Measurements from ENCODE around the gene FARSA. TPM values are rescaled to one million over a fixed set of nuclear protein-coding genes. Genes with fewer than 3 reads are reported as not detected.
"Not testable (repeated sequence)": the region's sequence is repeated elsewhere in the genome, so short reads cannot be mapped to it uniquely, and the experiment has no call there.

FARSA gene
- polyA plus RNA-seq (ENCODE audit: insufficient read length in 12 of 12), result 10 to 100 TPM in 11 of 12 donors, not detected in 1; 25.7 to 45.4 (median 34.4) TPM
- long read RNA-seq, donor 1, transcript FARSA-201 (13 exons, 1,814 nt), result major isoform, 14 of 76 reads
- long read RNA-seq, donor 1, partial matches to known transcripts, result 61 of 76 reads
- long read RNA-seq, donor 1, other reads (novel, unspliced or antisense), result 0 of 76 reads
- long read RNA-seq, donor 2, transcript FARSA-201 (13 exons, 1,814 nt), result major isoform, 13 of 14 reads
- long read RNA-seq, donor 2, partial matches to known transcripts, result 0 of 14 reads
- long read RNA-seq, donor 2, other reads (novel, unspliced or antisense), result 0 of 14 reads
- long read RNA-seq, donor 3, partial matches to known transcripts, result 0 of 5 reads
- long read RNA-seq, donor 3, other reads (novel, unspliced or antisense), result 0 of 5 reads
- long read RNA-seq, donor 4, partial matches to known transcripts, result 334 of 367 reads
- long read RNA-seq, donor 4, other reads (novel, unspliced or antisense), result 30 of 367 reads
- long read RNA-seq, donor 5, transcript FARSA-201 (13 exons, 1,814 nt), result major isoform, 24 of 62 reads
- long read RNA-seq, donor 5, partial matches to known transcripts, result 33 of 62 reads
- long read RNA-seq, donor 5, other reads (novel, unspliced or antisense), result 0 of 62 reads
- long read RNA-seq, donor 6, partial matches to known transcripts, result 539 of 623 reads
- long read RNA-seq, donor 6, other reads (novel, unspliced or antisense), result 82 of 623 reads
- long read RNA-seq, donor 7, partial matches to known transcripts, result 0 of 3 reads
- long read RNA-seq, donor 7, other reads (novel, unspliced or antisense), result 0 of 3 reads
- long read RNA-seq, donor 8, transcript FARSA-201 (13 exons, 1,814 nt), result major isoform, 14 of 268 reads
- long read RNA-seq, donor 8, partial matches to known transcripts, result 182 of 268 reads
- long read RNA-seq, donor 8, other reads (novel, unspliced or antisense), result 70 of 268 reads
- long read RNA-seq, donor 9, transcript FARSA-201 (13 exons, 1,814 nt), result major isoform, 8 of 14 reads
- long read RNA-seq, donor 9, partial matches to known transcripts, result 5 of 14 reads
- long read RNA-seq, donor 9, other reads (novel, unspliced or antisense), result 0 of 14 reads
- long read RNA-seq, donor 10, transcript FARSA-201 (13 exons, 1,814 nt), result major isoform, 17 of 25 reads
- long read RNA-seq, donor 10, partial matches to known transcripts, result 5 of 25 reads
- long read RNA-seq, donor 10, other reads (novel, unspliced or antisense), result 0 of 25 reads
- long read RNA-seq, donor 11, transcript FARSA-201 (13 exons, 1,814 nt), result major isoform, 12 of 1,598 reads
- long read RNA-seq, donor 11, partial matches to known transcripts, result 1,333 of 1,598 reads
- long read RNA-seq, donor 11, other reads (novel, unspliced or antisense), result 250 of 1,598 reads

- DNase-seq, result peak; percentile 93
Observed at GRCh38 chr19:12933287-12934072, at the start of gene FARSA. Gene FARSA (minus strand): TSS chr19:12933711. CDS start chr19:12933696, 15 bp downstream.

GRCh38 chr19:12983091-12983490, 49.6 kb upstream of the FARSA start:
- no peak for DNase-seq

DNA sequence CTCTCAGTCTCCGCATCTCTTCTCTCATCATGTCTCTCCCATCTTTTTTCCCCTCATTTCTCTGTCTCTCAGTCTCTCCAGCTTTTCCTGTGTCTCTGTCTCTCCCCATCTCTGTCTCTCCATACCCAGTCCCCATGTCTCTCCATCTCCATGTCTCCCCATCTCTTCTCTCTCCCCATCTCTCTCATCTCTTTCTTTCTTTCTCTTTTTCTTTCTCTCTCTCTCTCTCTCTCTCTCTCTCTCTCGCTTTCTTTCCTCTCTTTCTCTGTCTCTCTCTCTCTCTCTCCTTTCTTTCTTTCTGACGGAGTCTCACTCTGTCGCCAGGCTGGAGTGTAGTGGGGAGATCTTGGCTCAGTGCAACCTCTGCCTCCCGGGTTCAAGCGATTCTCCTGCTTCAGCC, 49.1 kb upstream of the FARSA start:
- DNase-seq, result no peak

GRCh38 chr19:12979974-12980373, 46.5 kb upstream of the FARSA start:
- no peak for DNase-seq

GRCh38 chr19:12976109-12976508, 42.6 kb upstream of the FARSA start:
- not testable (repeated sequence) for DNase-seq

- no peak for DNase-seq
Observed at GRCh38 chr19:12975221-12975741, 41.8 kb upstream of the FARSA start.

DNA sequence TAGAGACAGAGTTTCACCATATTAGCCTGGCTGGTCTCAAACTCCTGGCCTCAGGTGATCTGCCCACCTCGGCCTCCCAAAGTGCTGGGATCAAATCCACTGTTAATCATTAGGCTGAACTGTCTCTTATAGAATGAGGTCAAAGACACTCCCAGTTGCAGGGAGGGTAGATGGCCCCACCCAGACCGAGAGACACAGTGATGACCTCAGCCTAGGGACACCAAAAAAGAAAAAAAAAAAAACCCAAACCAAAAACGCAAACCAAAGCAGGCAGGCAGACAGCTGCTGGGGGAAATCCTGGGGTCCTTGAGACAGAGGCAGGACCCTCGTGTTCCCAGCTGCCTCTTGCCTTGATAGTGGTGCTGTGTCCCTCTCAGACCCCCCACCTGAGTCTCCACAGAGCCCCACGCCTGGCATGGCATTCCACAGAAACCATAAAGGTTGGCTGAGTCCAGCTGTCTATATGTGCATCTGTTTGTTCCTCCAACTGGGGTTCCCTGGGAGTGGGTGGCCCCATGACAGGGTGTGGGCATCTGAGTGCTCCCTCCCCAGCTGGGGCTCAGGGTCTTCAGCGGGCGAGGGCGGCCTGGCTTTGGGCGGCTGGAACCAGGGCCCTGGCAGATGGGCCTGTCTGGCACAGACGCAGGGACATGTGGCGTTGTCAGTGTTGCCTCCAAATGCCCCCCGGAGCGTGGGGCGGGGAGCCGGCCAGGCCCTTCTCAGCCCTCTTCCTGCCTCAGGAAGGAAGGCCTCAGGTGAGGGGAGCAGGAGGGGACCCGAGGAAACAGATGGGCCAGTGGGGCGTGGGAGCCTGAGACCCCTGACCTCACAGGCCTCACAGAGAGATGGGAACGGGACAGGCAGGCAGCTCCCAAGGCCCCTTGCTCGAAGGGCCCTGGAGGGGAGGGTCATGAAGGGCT, 41.0 kb upstream of the FARSA start:
- DNase-seq, result no peak

- DNase-seq, result no peak
Observed at GRCh38 chr19:12973236-12973635, 39.7 kb upstream of the FARSA start.

DNA sequence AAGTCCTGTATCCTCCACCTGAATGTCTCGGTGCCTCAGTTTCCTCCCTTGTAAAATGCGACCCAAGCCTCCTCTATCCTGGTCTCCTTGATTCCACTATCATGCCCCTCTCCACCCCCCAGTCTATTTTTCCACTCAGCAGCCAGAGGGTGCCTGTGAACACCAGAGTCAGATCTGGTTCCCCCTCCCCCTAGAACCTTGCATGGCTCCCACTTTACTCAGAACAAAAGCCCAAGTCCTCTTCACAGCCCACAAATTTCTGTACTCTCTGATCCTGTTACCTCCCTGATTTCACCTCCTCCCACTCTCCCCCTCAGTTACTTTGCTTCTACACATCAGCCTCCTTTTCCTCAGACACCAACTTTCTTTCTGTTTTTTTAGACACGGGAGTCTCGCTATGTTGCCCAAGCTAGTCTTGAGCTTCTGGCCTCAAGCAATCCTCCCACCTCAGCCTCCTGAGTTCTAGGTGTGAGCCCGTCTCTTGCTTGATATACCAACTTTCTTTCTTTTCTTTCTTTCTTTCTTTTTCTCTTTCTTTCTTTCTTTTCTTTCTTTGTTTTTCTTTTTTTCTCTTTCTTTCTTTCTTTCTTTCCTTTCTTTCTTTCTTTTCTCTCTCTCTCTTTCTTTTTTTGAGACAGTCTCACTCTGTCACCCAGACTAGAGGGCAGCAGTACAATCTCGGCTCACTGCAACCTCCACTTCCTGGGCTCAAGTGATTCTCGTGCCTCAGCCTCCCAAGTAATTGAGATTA, 36.7 kb upstream of the FARSA start:
- DNase-seq, result no peak

GRCh38 chr19:12969292-12969988, 35.9 kb upstream of the FARSA start, which contains the start of gene DAND5:
Gene DAND5 (plus strand): TSS chr19:12969576. CDS start chr19:12969661, 85 bp downstream.
- DNase-seq, result no peak

DNA sequence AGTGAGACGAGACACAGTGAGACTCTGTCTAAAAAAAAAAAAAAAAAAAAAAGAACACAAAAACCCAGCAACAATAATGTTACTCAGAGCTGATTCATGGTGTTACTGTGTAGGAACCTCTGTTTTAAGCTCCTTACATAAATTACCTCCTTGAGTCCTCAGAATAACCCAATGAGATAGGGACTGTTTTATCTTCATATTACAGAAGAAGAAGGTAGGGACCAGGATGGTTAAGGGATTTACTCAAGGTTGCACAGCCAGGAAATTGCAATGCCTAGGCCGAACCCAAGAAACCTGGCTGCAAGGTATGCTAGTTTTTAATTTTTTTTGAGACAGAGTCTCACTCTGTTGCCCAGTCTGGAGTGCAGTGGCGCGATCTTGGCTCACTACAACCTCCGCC, 34.4 kb upstream of the FARSA start:
- no peak for DNase-seq

GRCh38 chr19:12965812-12966135, 32.3 kb upstream of the FARSA start:
- DNase-seq, result no peak

DNA sequence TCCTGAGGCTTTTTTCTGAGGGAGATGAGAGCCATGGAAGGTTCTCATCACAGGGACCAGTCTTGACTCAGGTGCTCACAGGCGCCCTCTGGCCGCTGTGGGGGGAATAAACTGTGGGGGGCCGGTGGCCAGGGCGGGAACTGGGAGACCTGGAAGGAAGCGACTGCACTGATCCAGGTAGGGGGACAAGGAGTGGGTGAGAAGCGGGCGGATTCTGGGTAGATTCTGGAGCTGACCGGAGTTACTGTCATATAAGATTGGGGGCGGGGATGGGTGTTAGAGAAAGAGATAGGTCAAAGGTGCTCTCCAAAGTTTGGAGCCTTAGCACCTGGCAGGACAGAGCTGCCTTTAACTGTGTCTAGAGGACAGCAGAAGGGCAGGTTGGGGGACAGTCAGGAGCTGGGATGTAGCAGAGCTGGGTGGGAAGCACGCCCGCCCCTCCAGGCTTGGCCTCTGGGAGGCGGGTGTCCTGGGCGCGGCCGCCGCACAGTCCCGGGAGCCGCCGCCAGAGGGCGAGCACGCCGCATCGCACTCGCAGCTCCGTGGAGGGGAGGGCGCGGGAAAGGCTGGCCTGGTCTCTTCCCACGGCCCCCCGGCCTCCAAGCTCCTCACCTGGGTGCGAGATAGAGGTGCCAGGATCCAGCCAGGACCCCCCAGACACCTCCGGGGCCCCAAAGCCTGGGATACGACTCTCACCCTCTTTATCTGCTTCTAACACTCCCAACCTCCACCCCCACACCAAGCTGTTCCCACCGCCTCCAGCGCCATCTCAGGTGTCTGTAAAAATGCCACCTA, 31.7 kb upstream of the FARSA start:
- DNase-seq, result peak; percentile 75

DNA sequence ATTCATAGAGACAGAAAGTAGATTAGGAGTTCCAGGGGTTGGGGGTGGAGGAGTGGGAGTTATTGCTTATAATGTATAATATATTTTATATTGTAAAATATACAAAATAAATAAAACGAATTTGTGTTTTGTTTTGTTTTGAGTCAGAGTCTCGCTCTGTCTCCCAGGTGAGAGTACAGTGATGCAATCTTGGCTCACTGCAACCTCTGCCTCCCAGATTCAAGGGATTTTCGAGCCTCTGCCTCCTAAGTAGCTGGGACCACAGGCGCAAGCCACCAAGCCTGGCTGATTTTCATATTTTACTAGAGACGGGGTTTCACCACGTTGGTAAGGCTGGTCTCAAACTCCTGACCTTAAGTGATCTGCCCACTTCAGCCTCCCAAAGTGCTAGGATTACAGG, 26.0 kb upstream of the FARSA start:
- DNase-seq, result no peak

DNA sequence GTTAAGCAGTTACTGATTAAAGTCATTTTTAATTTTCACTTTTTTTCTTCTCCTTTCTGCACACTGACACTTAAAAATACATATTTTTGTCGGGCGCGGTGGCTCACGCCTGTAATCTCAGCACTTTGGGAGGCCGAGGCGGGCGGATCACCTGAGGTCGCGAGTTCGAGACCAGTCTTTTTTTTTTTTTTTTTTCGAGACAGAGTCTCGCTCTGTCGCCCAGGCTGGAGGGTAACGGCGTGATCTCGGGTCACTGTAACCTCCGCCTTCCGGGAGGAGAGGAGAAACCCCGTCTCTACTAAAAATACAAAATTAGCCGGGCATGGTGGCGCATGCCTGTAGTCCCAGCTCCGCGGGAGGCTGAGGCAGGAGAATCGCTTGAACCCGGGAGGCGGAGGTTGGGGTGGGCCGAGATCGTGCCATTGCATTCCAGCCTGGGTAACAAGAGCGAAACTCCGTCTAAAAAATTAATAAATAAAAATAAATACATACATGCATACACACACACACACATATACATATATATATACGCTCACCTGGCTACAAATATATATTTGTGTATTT, 24.0 kb upstream of the FARSA start:
- DNase-seq, result not testable (repeated sequence)

DNA sequence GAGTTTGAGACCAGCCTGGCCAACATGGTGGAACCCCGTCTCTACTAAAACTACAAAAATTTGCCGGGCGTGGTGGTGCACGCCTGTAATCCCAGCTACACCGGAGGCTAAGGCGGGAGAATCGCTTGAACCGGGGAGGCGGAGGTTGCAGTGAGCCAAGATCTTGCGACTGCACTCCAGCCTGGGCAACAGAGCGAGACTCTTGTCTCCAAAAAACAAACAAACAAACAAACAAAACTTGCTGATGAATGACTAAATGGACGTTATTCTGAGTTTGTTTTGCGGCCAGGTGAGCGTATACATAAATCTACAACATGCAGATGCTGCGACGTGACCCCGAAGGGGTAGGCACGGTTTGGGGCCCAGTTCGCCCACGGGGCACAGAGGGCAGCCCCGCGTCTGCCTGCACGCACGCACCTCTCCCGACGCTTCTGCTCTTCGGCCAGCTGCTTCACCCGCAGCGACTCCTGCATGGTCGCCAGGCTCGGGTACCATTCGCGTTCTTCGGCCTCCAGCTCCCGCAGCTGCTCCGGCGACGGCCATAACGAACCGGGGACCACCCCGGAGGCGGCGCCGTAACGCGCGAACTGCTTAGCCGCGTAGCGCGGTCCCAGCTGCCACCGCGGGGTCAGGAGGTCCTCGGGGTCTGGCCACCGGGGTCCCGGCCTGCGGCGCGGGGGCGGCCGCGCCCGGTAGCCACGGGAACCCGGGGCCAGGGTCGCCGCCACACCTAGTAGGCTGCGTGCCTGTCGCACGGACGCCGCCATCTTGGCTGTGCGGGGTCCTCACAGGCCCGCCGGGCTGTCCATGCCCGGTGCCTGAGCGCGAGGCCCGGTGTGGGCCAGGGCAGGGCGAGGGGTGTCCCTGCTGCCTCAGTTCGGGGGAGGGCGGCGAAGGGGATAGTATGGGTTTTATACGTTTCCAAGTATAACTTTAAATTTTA, 23.2 kb upstream of the FARSA start, which contains the start of gene GADD45GIP1:
GADD45GIP1 (minus strand) TSS at position 778 of the 943 bp plus-strand sequence; CDS start at position 767, 11 bp downstream.
- DNase-seq, result peak; percentile 76

Measured in muscle of arm (tissue), 14 donors.